Measurements from ENCODE around the gene ELOVL1. TPM values are rescaled to one million over a fixed set of nuclear protein-coding genes. Genes with fewer than 3 reads are reported as not detected.
A peak's percentile ranks its signal among the peaks of the same experiment; 100 is the strongest.

Gene ELOVL1
- total and polyA plus RNA-seq, 12 donors = 18.4 to 82.0 (median 28.3) TPM

DNA sequence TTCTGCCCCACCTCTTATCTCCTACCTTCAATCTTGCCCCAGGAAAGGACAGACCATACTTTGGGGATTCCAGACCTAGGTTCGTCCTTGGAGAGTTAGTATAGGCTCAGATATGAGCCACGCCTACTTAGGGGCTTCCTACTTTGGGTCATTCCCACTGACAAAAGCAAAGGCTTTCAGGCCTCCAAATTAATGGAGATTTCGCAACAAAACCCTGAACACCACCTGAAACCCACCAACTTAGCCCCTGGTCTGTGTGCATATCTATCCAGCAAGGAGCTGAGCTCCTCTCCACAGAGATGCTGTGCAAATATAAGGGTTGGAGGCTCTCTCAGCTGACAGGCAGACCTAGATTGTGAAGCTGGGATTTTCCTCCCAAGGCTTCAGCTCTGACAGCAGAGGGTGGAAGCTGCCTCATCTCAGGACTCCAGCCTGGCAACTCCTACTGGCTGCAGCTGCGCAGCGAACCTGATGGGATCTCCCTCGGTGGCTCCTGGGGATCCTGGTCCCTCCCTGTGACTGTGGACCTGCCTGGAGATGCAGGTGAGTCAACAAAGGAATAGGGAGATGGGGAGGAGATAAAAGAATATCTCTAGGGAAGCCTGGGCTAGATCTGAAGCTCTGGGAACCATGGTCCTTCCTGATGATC is 28.1 kb downstream of the ELOVL1 start:
- intact Hi-C loops (cut with DNase I) = loop anchor here in 1 of 10 donors (5.0 kb wide), 1 partner anchor 37 kb away; the partner anchor contains the start of gene TIE1
- ATAC-seq (no peak), DNase-seq (no peak)
- no peak overlapping the region for H3K27ac ChIP-seq
- H3K4me1 ChIP-seq = peaks cover 4 to 21% (median 16%) of the 10 kb centered on the region in 9 donors
- no peaks in the 10 kb centered on the region for H3K9me3 ChIP-seq
- H3K4me3 ChIP-seq = no peak overlapping the region
- no peaks in the 10 kb centered on the region for H3K27me3 ChIP-seq
- WGBS, 2 donors = 95% methylated on average over 6 of the region's 6 CpGs
- no peaks in the 10 kb centered on the region for H3K36me3 ChIP-seq
- TF ChIP-seq, protein P1, sequence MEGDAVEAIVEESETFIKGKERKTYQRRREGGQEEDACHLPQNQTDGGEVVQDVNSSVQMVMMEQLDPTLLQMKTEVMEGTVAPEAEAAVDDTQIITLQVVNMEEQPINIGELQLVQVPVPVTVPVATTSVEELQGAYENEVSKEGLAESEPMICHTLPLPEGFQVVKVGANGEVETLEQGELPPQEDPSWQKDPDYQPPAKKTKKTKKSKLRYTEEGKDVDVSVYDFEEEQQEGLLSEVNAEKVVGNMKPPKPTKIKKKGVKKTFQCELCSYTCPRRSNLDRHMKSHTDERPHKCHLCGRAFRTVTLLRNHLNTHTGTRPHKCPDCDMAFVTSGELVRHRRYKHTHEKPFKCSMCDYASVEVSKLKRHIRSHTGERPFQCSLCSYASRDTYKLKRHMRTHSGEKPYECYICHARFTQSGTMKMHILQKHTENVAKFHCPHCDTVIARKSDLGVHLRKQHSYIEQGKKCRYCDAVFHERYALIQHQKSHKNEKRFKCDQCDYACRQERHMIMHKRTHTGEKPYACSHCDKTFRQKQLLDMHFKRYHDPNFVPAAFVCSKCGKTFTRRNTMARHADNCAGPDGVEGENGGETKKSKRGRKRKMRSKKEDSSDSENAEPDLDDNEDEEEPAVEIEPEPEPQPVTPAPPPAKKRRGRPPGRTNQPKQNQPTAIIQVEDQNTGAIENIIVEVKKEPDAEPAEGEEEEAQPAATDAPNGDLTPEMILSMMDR (IDR thresholded peaks at IDR 0.05) = no peak

DNA sequence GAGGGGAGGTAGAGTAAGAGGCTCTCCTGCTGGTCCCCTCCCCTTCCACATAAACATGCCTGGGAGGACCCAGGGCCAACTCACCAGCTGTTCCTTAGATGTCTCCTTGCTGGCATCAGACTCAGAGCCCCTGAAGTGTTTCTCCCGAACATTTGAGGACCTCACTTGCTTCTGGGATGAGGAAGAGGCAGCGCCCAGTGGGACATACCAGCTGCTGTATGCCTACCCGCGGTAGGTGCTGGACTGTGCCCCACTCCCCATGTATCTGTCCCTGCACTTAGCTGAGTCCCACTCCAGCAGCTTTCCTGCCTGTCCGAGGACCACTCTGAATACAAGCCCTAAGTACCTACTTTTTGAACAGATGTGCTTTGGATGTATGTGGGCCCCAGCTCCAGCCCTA is 29.8 kb downstream of the ELOVL1 start:
- TF ChIP-seq, protein P1 (IDR thresholded peaks at IDR 0.05) = no peak
- intact Hi-C loops (cut with DNase I) = no loop called here
- no peaks in the 10 kb centered on the region for H3K27me3 ChIP-seq
- no peak overlapping the region for H3K27ac ChIP-seq
- ATAC-seq (no peak), DNase-seq (no peak)
- peaks cover 0 to 5% (median 0%) of the 10 kb centered on the region in 9 donors for H3K4me1 ChIP-seq
- no peaks in the 10 kb centered on the region for H3K36me3 ChIP-seq
- WGBS, 2 donors = 86 to 89% methylated on average over 5 of the region's 5 CpGs
- no peaks in the 10 kb centered on the region for H3K9me3 ChIP-seq
- no peak overlapping the region for H3K4me3 ChIP-seq

DNA sequence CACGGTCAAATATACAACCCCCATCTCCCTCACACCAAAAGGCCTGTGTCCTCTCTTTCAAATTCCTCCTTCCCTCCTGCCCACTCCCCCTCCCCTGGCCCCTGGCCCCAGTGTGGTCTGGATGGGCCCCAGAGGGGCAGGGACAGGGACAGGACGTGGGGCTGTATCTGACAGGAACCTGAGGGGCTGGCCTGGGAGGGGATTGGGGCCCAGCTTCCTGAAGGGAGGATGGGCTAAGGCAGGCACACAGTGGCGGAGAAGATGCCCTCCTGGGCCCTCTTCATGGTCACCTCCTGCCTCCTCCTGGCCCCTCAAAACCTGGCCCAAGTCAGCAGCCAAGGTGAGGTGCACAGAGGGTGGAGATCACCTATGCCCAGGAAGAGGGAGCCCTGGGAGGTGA is 30.2 kb downstream of the ELOVL1 start, which contains the start of gene MPL:
TSS of gene MPL (plus strand) at position 231 of the 400 bp plus-strand sequence. CDS start at position 262, 31 bp downstream.
- intact Hi-C loops (cut with DNase I) = no loop called here
- ATAC-seq (peak in 2 of 8 donors; percentile 8 to 29), DNase-seq (no peak)
- Histone ChIP-seq H3K36me3 (no peaks in the 10 kb centered on the region), H3K27me3 (no peaks in the 10 kb centered on the region), H3K4me1 (peaks cover 0 to 5% (median 0%) of the 10 kb centered on the region in 9 donors), H3K4me3 (no peak within 1 kb of the TSS), H3K9me3 (no peaks in the 10 kb centered on the region), H3K27ac (no peak within 1 kb of the TSS)
- TF ChIP-seq, protein P1 (IDR thresholded peaks at IDR 0.05) = no peak
- 61 to 66% methylated on average over 3 of the region's 3 CpGs for WGBS, 2 donors

DNA sequence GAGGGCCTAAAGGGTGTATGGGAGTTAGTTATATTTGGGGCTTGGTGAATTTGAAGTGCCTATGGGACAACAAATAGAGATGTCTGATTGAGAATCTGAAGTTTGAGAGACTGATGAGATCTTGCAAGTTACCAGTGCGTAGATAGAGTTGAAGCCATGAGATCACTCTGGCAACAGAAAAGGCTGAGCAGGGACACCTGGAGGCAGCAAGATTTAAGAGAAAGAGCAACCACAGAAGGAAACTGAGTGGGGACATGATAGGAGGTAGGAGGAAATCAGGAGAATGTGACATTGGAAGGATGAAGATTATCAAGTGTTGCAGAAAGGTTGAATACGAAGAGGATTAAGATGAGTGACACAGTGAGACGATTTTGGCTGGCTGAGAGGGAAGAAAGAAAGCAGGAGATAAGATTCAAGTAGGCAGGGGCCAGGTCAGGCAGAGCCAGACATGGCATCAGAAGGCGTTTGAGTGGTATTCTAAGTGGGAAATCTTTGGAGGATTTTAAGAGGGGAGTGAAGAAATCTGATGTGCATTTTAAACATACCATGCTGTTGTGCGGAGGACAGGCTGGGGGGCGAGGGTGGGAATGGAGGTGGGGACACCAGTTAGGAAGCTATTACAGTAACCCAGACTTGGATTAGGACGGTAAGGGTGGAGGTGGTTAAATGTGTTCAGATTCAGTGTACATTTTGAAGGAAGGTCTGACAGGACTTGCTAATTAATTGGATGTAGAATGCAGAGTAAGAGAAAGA is 33.2 kb downstream of the ELOVL1 start:
- H3K4me1 ChIP-seq = peaks cover 7 to 17% (median 14%) of the 10 kb centered on the region in 9 donors
- no peaks in the 10 kb centered on the region for H3K36me3 ChIP-seq
- no peaks in the 10 kb centered on the region for H3K27me3 ChIP-seq
- WGBS, 2 donors = 52 to 63% methylated on average over 7 of the region's 7 CpGs
- no peak overlapping the region for H3K4me3 ChIP-seq
- intact Hi-C loops (cut with DNase I) = no loop called here
- no peak for ATAC-seq
- no peak for DNase-seq
- TF ChIP-seq, protein P1 (IDR thresholded peaks at IDR 0.05) = peak in 2 of 9 donors; percentile 8 to 12
- H3K27ac ChIP-seq = no peak overlapping the region
- no peaks in the 10 kb centered on the region for H3K9me3 ChIP-seq

Data from heart right ventricle (tissue), 16 donors.